ENCODE results near the gene ADCK1. TPM values are rescaled to one million over a fixed set of nuclear protein-coding genes. Genes with fewer than 3 reads are reported as not detected.

Gene ADCK1
- polyA plus RNA-seq, 2 of the 4 experiments (the other 2 are of a cell fraction), result 6.6 to 8.1 TPM

DNA sequence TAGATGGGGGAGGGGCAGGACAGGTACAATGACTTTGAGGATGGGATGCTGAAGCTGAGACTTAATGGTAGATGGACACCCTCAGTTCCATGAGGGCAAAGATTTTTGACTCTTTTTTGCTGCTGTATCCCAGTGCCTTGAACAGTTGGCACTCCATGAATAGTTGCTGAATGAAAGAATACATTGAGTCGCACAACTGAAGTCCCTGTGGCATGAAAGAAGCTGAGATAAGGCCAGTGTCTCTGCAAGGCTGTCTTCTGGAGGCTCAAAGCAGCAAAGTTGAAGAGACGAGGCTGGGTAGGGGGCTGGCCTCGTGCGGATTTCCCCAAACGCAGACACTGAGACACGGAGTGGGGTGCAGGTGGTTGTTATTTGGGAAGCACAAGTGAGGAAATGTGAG is 179.3 kb downstream of the ADCK1 start:
- CTCF ChIA-PET, result interaction anchor here (0.7 kb wide), 1 partner anchor 218 kb away, joined by 3 read pairs; no protein-coding TSS in a partner anchor
- ATAC-seq, result no peak
- FAIRE-seq, result no peak
- no peak for DNase-seq (ENCODE audit: low read depth in 1 of 2, low spot score in 1 of 2)
- no peak overlapping the region for H3K4me2 ChIP-seq
- H3K4me1 ChIP-seq, result no peaks in the 10 kb centered on the region
- H3K9me3 ChIP-seq, result no peaks in the 10 kb centered on the region
- TF ChIP-seq SREBF2 (IDR thresholded peaks at IDR 0.05), result no peak
- TF ChIP-seq ESRRA (IDR thresholded peaks at IDR 0.05; ENCODE audit: borderline replicate concordance, low read length), result no peak
- TF ChIP-seq, protein P1, sequence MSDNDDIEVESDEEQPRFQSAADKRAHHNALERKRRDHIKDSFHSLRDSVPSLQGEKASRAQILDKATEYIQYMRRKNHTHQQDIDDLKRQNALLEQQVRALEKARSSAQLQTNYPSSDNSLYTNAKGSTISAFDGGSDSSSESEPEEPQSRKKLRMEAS (IDR thresholded peaks at IDR 0.05), result no peak
- TF ChIP-seq, protein P2, sequence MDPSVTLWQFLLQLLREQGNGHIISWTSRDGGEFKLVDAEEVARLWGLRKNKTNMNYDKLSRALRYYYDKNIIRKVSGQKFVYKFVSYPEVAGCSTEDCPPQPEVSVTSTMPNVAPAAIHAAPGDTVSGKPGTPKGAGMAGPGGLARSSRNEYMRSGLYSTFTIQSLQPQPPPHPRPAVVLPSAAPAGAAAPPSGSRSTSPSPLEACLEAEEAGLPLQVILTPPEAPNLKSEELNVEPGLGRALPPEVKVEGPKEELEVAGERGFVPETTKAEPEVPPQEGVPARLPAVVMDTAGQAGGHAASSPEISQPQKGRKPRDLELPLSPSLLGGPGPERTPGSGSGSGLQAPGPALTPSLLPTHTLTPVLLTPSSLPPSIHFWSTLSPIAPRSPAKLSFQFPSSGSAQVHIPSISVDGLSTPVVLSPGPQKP (IDR thresholded peaks at IDR 0.05; ENCODE audit: low read depth, low read length), result no peak
- TF ChIP-seq, protein P3, sequence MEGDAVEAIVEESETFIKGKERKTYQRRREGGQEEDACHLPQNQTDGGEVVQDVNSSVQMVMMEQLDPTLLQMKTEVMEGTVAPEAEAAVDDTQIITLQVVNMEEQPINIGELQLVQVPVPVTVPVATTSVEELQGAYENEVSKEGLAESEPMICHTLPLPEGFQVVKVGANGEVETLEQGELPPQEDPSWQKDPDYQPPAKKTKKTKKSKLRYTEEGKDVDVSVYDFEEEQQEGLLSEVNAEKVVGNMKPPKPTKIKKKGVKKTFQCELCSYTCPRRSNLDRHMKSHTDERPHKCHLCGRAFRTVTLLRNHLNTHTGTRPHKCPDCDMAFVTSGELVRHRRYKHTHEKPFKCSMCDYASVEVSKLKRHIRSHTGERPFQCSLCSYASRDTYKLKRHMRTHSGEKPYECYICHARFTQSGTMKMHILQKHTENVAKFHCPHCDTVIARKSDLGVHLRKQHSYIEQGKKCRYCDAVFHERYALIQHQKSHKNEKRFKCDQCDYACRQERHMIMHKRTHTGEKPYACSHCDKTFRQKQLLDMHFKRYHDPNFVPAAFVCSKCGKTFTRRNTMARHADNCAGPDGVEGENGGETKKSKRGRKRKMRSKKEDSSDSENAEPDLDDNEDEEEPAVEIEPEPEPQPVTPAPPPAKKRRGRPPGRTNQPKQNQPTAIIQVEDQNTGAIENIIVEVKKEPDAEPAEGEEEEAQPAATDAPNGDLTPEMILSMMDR (IDR thresholded peaks at IDR 0.05), result no peak
- no peak for TF ChIP-seq EHF (CRISPR knock-in tag; IDR thresholded peaks at IDR 0.05)
- TF ChIP-seq HOXA7 (CRISPR knock-in tag; IDR thresholded peaks at IDR 0.05), result no peak
- no peak for TF ChIP-seq MYC (IDR thresholded peaks at IDR 0.05; ENCODE audit: borderline replicate concordance, low read length)
- TF ChIP-seq EP300 (IDR thresholded peaks at IDR 0.05), result no peak
- WGBS (ENCODE audit: missing lambda C conversion rate), result 48% methylated on average over 6 of the region's 6 CpGs
- no peak overlapping the region for H3K4me3 ChIP-seq
- H3K27ac ChIP-seq, result no peak overlapping the region
- POLR2A ChIA-PET, result no interaction called here

DNA sequence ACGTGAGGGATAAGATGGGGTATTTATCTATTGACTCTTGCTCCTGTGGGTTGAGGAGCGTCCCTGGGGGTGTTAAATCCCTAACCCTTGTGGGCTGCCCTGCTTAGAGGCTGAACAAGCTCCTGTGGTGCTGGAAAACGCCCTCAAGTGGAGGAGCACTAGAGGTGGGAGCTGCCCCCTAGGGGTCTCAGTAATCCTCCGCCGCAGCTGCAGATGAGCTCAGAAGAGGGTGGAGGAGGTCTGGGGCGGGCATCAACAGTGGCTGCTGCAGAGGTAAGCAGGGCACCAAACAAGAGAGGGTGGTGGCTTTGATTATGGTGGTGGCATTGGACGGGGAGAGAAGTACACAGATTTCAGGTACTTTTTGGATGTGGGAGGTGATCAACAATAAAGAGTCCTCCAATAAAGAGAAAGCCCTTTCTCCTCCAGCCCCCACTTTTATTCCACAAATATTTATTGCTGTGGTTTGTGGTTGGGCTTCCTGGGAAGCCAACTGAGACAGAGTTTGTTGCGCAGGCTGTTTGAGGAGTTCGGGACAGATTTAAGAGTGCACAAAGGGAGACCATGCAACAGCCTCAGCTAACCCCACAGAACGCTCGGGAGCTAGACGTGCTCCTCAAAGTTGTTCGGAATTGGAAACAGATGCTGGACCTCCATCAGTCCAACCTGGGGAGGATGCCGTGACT is 179.9 kb downstream of the ADCK1 start:
- POLR2A ChIA-PET, result no interaction called here
- no peaks in the 10 kb centered on the region for H3K9me3 ChIP-seq
- TF ChIP-seq CHD4 (IDR thresholded peaks at IDR 0.05; ENCODE audit: borderline replicate concordance) (no peak), FOSL2 (IDR thresholded peaks at IDR 0.05) (no peak), FOSL2 (CRISPR knock-in tag; IDR thresholded peaks at IDR 0.05) (no peak), EP300 (IDR thresholded peaks at IDR 0.05) (no peak), ESRRA (IDR thresholded peaks at IDR 0.05; ENCODE audit: borderline replicate concordance, low read length) (no peak)
- TF ChIP-seq, protein P4, sequence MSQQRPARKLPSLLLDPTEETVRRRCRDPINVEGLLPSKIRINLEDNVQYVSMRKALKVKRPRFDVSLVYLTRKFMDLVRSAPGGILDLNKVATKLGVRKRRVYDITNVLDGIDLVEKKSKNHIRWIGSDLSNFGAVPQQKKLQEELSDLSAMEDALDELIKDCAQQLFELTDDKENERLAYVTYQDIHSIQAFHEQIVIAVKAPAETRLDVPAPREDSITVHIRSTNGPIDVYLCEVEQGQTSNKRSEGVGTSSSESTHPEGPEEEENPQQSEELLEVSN (IDR thresholded peaks at IDR 0.05; ENCODE audit: borderline replicate concordance, low read depth), result no peak
- TF ChIP-seq, protein P2 (IDR thresholded peaks at IDR 0.05; ENCODE audit: low read depth, low read length), result no peak
- FAIRE-seq, result no peak
- 48% methylated on average over 14 of the region's 14 CpGs for WGBS (ENCODE audit: missing lambda C conversion rate)
- no peak overlapping the region for H3K27ac ChIP-seq
- H3K4me1 ChIP-seq, result no peaks in the 10 kb centered on the region
- H3K4me2 ChIP-seq, result no peak overlapping the region
- CTCF ChIA-PET, result no interaction called here
- H3K4me3 ChIP-seq, result no peak overlapping the region
- DNase-seq (ENCODE audit: low read depth in 1 of 2, low spot score in 1 of 2), result peak in 1 of 2 experiments; percentile 12
- peak in 1 of 2 experiments; percentile 63; a peak in 3 of 6 replicates for ATAC-seq

DNA sequence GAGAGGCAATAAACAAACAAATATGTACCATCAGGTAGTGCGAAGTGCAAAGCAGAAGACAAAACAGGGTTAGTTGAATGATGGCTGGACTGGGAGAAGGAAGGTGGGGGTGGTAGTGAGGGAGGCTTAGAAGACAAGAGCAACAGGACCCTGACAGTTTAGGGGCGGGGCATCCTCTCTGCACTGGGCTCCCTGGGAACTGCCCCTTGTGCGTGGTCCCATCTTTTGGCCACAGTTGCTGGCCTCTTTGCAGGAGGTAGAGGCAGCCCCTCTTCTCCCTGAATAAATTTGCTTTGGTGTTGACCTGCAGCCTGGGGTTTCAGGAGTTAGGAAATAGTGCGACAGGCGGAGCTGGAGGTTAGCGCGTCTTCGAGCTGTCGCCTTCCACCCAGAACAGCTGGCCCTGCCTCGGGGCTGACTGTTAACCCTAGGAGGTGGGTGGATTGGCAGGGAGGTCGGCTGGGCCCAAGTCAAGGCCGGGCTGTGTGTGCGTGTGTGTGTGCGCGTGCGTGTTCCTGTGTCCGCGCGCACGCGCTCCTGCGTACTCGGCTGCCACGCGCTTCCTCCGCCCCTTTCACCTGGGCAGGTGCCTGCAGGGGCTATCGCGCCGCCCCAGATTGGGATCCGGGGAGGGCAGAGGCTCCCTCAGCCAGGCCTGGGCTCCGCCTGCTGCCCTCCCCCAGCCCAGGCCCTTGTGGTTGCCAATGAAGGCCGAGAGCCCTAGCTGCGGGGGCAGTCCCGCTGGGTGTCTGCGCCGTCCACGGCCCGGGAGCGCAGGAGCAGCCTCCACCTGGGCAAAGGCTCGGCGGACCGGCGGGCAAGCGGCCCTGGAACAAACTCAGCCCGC is 180.8 kb downstream of the ADCK1 start:
- ATAC-seq (peak; percentile 25 to 63; a peak in 4 of 6 replicates), DNase-seq (ENCODE audit: low read depth in 1 of 2, low spot score in 1 of 2) (no peak), FAIRE-seq (no peak)
- H3K4me3 ChIP-seq, result peak overlapping the region; percentile 43
- ChIA-PET CTCF (no interaction called here), POLR2A (interaction anchor here (0.6 kb wide), 1 partner anchor 48 kb away, joined by 3 read pairs; no protein-coding TSS in a partner anchor)
- H3K4me2 ChIP-seq, result peak overlapping the region; percentile 73
- WGBS (ENCODE audit: missing lambda C conversion rate), result 37% methylated on average over 29 of the region's 45 CpGs
- H3K4me1 ChIP-seq, result no peaks in the 10 kb centered on the region
- no peaks in the 10 kb centered on the region for H3K9me3 ChIP-seq
- H3K27ac ChIP-seq, result peak overlapping the region in 1 of 2 experiments; percentile 71; a peak in 3 of 6 replicates
- no peak for TF ChIP-seq HOXB13 (CRISPR knock-in tag; IDR thresholded peaks at IDR 0.05; ENCODE audit: low read depth)
- TF ChIP-seq, protein P5, sequence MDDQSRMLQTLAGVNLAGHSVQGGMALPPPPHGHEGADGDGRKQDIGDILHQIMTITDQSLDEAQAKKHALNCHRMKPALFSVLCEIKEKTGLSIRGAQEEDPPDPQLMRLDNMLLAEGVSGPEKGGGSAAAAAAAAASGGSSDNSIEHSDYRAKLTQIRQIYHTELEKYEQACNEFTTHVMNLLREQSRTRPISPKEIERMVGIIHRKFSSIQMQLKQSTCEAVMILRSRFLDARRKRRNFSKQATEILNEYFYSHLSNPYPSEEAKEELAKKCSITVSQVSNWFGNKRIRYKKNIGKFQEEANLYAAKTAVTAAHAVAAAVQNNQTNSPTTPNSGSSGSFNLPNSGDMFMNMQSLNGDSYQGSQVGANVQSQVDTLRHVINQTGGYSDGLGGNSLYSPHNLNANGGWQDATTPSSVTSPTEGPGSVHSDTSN (IDR thresholded peaks at IDR 0.05), result no peak
- TF ChIP-seq, protein P6, sequence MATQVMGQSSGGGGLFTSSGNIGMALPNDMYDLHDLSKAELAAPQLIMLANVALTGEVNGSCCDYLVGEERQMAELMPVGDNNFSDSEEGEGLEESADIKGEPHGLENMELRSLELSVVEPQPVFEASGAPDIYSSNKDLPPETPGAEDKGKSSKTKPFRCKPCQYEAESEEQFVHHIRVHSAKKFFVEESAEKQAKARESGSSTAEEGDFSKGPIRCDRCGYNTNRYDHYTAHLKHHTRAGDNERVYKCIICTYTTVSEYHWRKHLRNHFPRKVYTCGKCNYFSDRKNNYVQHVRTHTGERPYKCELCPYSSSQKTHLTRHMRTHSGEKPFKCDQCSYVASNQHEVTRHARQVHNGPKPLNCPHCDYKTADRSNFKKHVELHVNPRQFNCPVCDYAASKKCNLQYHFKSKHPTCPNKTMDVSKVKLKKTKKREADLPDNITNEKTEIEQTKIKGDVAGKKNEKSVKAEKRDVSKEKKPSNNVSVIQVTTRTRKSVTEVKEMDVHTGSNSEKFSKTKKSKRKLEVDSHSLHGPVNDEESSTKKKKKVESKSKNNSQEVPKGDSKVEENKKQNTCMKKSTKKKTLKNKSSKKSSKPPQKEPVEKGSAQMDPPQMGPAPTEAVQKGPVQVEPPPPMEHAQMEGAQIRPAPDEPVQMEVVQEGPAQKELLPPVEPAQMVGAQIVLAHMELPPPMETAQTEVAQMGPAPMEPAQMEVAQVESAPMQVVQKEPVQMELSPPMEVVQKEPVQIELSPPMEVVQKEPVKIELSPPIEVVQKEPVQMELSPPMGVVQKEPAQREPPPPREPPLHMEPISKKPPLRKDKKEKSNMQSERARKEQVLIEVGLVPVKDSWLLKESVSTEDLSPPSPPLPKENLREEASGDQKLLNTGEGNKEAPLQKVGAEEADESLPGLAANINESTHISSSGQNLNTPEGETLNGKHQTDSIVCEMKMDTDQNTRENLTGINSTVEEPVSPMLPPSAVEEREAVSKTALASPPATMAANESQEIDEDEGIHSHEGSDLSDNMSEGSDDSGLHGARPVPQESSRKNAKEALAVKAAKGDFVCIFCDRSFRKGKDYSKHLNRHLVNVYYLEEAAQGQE (IDR thresholded peaks at IDR 0.05), result no peak
